T-helper 1 cell treated with Interleukin-12 subunit alpha and Interleukin-12 subunit beta and Interleukin-4 antibody, amounts not matched to agents 30 μg/mL and 1 μg/mL, for 36 hours (primary cell): Measurements from ENCODE around the gene SPECC1.
"Not testable (repeated sequence)": the region's sequence is repeated elsewhere in the genome, so short reads cannot be mapped to it uniquely, and the experiment has no call there.

ENCODE experiments used
- H3K27ac Mint-ChIP-seq: one replicate; pipeline ENCODE4 v1.8.0; 2021; ENCODE audit warnings: mild to moderate bottlenecking, mixed read lengths
- H3K27me3 Mint-ChIP-seq: one replicate; pipeline ENCODE4 v1.8.0; 2021; ENCODE audit warnings: low read depth, mixed read lengths
- H3K36me3 Mint-ChIP-seq: one replicate; pipeline ENCODE4 v1.8.0; 2021; ENCODE audit warnings: low read depth, mixed read lengths
- H3K4me1 Mint-ChIP-seq: one replicate; pipeline ENCODE4 v1.8.0; 2021; ENCODE audit warnings: low read depth, mixed read lengths
- H3K4me3 Mint-ChIP-seq: one replicate; pipeline ENCODE4 v1.8.0; 2021; ENCODE audit warnings: mild to moderate bottlenecking, moderate library complexity, mixed read lengths
- H3K9me3 Mint-ChIP-seq: one replicate; pipeline ENCODE4 v1.8.0; 2021; ENCODE audit warnings: mixed read lengths

SPECC1 gene

GRCh38 chr17:20035501-20035900 lies 26.3 kb downstream of the SPECC1 start:
- no peak overlapping the region for H3K4me3 Mint-ChIP-seq
- no peaks in the 10 kb centered on the region for H3K9me3 Mint-ChIP-seq
- peaks cover 7% of the 10 kb centered on the region for H3K27me3 Mint-ChIP-seq
- H3K36me3 Mint-ChIP-seq = no peaks in the 10 kb centered on the region
- no peak overlapping the region for H3K27ac Mint-ChIP-seq
- H3K4me1 Mint-ChIP-seq = peaks cover 1% of the 10 kb centered on the region

- not testable (repeated sequence) for H3K9me3 Mint-ChIP-seq, H3K4me3 Mint-ChIP-seq, H3K36me3 Mint-ChIP-seq, H3K4me1 Mint-ChIP-seq, H3K27ac Mint-ChIP-seq
- H3K27me3 Mint-ChIP-seq = peaks cover 18% of the 10 kb centered on the region
Observed at GRCh38 chr17:20037286-20037685, 28.1 kb downstream of the SPECC1 start.

GRCh38 chr17:20039037-20039436 lies 29.9 kb downstream of the SPECC1 start:
- H3K9me3 Mint-ChIP-seq = no peaks in the 10 kb centered on the region
- no peaks in the 10 kb centered on the region for H3K4me1 Mint-ChIP-seq
- H3K36me3 Mint-ChIP-seq = no peaks in the 10 kb centered on the region
- peaks cover 18% of the 10 kb centered on the region for H3K27me3 Mint-ChIP-seq
- H3K4me3 Mint-ChIP-seq = no peak overlapping the region
- no peak overlapping the region for H3K27ac Mint-ChIP-seq

GRCh38 chr17:20040216-20040615 lies 31.1 kb downstream of the SPECC1 start:
- no peaks in the 10 kb centered on the region for H3K9me3 Mint-ChIP-seq
- H3K4me3 Mint-ChIP-seq = no peak overlapping the region
- H3K36me3 Mint-ChIP-seq = no peaks in the 10 kb centered on the region
- peaks cover 20% of the 10 kb centered on the region for H3K27me3 Mint-ChIP-seq
- H3K27ac Mint-ChIP-seq = no peak overlapping the region
- H3K4me1 Mint-ChIP-seq = no peaks in the 10 kb centered on the region

DNA sequence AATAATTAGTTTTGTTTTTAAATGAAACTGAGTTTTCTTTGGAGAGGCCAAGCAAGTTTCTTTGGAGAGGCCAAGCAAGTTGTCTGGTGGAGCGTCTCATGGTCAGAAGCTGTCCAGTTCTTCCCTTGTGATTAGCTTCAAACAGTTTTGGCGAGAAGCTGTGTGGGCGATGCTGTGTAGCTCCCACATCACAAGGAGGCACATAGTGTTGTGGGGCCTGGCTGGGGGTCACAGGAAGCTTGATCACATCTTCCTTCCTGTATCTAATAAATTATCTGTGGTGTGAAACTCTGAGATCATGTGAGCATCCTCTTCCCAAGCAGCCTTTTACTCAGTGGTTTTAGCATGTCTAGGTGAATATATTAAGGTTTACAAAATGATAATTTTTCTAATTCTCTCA lies 33.9 kb downstream of the SPECC1 start:
- no peaks in the 10 kb centered on the region for H3K4me1 Mint-ChIP-seq
- H3K36me3 Mint-ChIP-seq = no peaks in the 10 kb centered on the region
- H3K27ac Mint-ChIP-seq = no peak overlapping the region
- H3K4me3 Mint-ChIP-seq = no peak overlapping the region
- peaks cover 21% of the 10 kb centered on the region for H3K27me3 Mint-ChIP-seq
- H3K9me3 Mint-ChIP-seq = no peaks in the 10 kb centered on the region

DNA sequence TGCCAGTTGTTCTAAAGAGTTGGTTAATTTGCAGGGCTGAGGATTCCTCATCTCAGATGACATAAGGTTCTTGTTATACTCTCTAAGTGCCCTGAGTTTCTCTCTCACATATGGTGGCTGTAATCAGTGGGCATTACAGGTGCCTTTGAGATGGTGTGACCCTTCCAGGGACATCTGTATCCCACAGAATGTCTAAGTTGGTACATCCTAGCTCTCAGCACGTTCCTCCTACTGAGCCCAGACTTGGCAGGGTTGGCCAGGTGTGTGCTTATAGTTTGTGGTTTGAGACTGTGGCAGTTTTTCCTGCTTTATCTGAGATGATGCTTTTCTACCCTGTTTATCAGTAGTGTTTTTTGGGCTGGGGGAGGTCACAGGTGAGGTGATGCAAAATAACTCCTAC lies 36.3 kb downstream of the SPECC1 start:
- H3K9me3 Mint-ChIP-seq = no peaks in the 10 kb centered on the region
- H3K27ac Mint-ChIP-seq = no peak overlapping the region
- peaks cover 20% of the 10 kb centered on the region for H3K27me3 Mint-ChIP-seq

GRCh38 chr17:20046629-20047028 lies 37.5 kb downstream of the SPECC1 start:
- Mint-ChIP-seq H3K27ac (no peak overlapping the region), H3K9me3 (no peaks in the 10 kb centered on the region), H3K27me3 (peaks cover 16% of the 10 kb centered on the region), H3K36me3 (no peaks in the 10 kb centered on the region), H3K4me1 (no peaks in the 10 kb centered on the region), H3K4me3 (no peak overlapping the region)

More for the DNA sequence above, 36.3 kb downstream of the SPECC1 start:
- Mint-ChIP-seq H3K36me3 (no peaks in the 10 kb centered on the region), H3K4me3 (no peak overlapping the region), H3K4me1 (no peaks in the 10 kb centered on the region)

- H3K36me3 Mint-ChIP-seq = no peaks in the 10 kb centered on the region
- no peak overlapping the region for H3K27ac Mint-ChIP-seq
- H3K4me3 Mint-ChIP-seq = no peak overlapping the region
- peaks cover 27% of the 10 kb centered on the region for H3K27me3 Mint-ChIP-seq
- no peaks in the 10 kb centered on the region for H3K9me3 Mint-ChIP-seq
- H3K4me1 Mint-ChIP-seq = no peaks in the 10 kb centered on the region
Observed at GRCh38 chr17:20051624-20052023, 42.5 kb downstream of the SPECC1 start.

GRCh38 chr17:20053361-20053964 lies 44.3 kb downstream of the SPECC1 start:
- H3K27me3 Mint-ChIP-seq = peaks cover 27% of the 10 kb centered on the region
- no peak overlapping the region for H3K27ac Mint-ChIP-seq
- H3K9me3 Mint-ChIP-seq = no peaks in the 10 kb centered on the region
- no peak overlapping the region for H3K4me3 Mint-ChIP-seq
- H3K36me3 Mint-ChIP-seq = no peaks in the 10 kb centered on the region
- no peaks in the 10 kb centered on the region for H3K4me1 Mint-ChIP-seq

GRCh38 chr17:20059728-20060188 lies 50.6 kb downstream of the SPECC1 start:
- no peaks in the 10 kb centered on the region for H3K36me3 Mint-ChIP-seq
- no peak overlapping the region for H3K27ac Mint-ChIP-seq
- H3K9me3 Mint-ChIP-seq = no peaks in the 10 kb centered on the region
- peaks cover 7% of the 10 kb centered on the region for H3K4me1 Mint-ChIP-seq
- no peak overlapping the region for H3K4me3 Mint-ChIP-seq
- peaks cover 6% of the 10 kb centered on the region for H3K27me3 Mint-ChIP-seq

DNA sequence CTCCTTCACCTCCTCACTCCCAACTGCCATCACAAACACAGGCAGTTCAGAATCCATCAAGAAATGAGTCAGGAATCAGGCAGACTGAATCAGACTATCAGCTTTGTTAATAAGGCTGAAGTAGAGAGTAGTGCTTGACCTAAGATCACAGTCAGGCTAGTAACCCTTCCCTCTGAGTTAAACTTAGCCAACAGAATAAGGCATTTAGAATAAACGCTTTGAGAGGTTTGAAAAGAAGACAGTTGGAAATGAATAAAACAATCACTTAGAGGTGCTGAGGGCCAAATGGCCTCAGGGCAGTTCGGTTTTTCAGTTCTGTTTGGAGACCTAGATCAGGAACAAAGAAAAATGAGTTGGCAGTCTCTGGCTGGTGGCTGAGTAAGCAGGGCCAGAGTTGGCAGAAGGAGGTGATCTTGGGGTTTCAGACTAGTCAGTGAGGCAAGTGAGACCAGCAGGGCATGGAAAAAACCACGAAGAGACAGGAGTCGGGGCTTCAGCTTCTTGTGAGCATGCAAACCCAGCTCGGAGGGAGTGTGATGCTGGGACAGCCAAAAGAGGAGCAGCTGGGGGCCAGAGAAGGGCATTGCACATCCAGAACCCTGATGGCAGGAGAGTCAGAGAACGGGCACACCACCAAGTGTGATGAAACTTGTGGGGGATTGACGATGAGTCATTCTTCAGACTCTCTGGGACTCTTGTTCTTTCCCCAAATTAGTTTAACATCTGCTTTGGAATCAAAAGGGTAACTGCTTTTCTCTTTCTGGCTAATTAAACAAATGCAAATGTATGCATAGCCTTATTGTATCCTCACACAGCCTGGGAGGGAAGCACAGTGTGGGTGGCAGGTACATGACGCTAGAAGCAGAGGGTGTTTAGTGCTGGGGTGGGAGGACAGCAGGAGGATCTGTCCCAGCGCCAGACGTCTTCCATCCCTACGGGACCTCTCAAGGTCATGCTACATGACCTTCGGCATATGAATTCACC lies 54.8 kb downstream of the SPECC1 start:
- Mint-ChIP-seq H3K4me3 (no peak overlapping the region), H3K27ac (no peak overlapping the region), H3K36me3 (no peaks in the 10 kb centered on the region), H3K4me1 (peaks cover 7% of the 10 kb centered on the region), H3K9me3 (no peaks in the 10 kb centered on the region), H3K27me3 (no peaks in the 10 kb centered on the region)

GRCh38 chr17:20066253-20066652 lies 57.1 kb downstream of the SPECC1 start:
- Mint-ChIP-seq H3K27ac (no peak overlapping the region), H3K4me3 (no peak overlapping the region), H3K9me3 (no peaks in the 10 kb centered on the region), H3K4me1 (no peaks in the 10 kb centered on the region), H3K27me3 (peaks cover 3% of the 10 kb centered on the region), H3K36me3 (no peaks in the 10 kb centered on the region)

GRCh38 chr17:20067711-20068110 lies 58.6 kb downstream of the SPECC1 start:
- no peak overlapping the region for H3K4me3 Mint-ChIP-seq

GRCh38 chr17:20068445-20068844 lies 59.3 kb downstream of the SPECC1 start:
- Mint-ChIP-seq H3K27ac (no peak overlapping the region), H3K9me3 (no peaks in the 10 kb centered on the region), H3K4me1 (peaks cover 5% of the 10 kb centered on the region), H3K27me3 (peaks cover 3% of the 10 kb centered on the region), H3K4me3 (no peak overlapping the region), H3K36me3 (no peaks in the 10 kb centered on the region)

More at GRCh38 chr17:20067711-20068110, 58.6 kb downstream of the SPECC1 start:
- H3K4me1 Mint-ChIP-seq = no peaks in the 10 kb centered on the region
- H3K27ac Mint-ChIP-seq = no peak overlapping the region
- no peaks in the 10 kb centered on the region for H3K36me3 Mint-ChIP-seq
- no peaks in the 10 kb centered on the region for H3K9me3 Mint-ChIP-seq
- H3K27me3 Mint-ChIP-seq = peaks cover 3% of the 10 kb centered on the region
